Trophoblast cell (in vitro differentiated cells and primary cell): ENCODE data around the gene GFAP.

Experiments
- DNase-seq, 2 donors: peaks; one replicate each; pipeline ENCODE4 v3.0.0-alpha.2; 2016
- H2AFZ ChIP-seq: 2 replicates; pipeline ENCODE4 v1.6.1; 2013; ENCODE audit warnings: low read length, moderate library complexity, mild to moderate bottlenecking; ENCODE audit not compliant: insufficient read depth, poor library complexity
- H2AK5ac ChIP-seq: 2 replicates; pipeline ENCODE4 v1.6.1; 2013; ENCODE audit warnings: mild to moderate bottlenecking, low read length
- H2BK120ac ChIP-seq: 2 replicates; pipeline ENCODE4 v1.6.1; 2013; ENCODE audit warnings: low read length, mild to moderate bottlenecking, moderate library complexity; ENCODE audit not compliant: insufficient read depth, poor library complexity
- H2BK12ac ChIP-seq: 2 replicates; pipeline ENCODE4 v1.6.1; 2013; ENCODE audit warnings: mild to moderate bottlenecking, low read length, moderate library complexity
- H2BK5ac ChIP-seq: 2 replicates; pipeline ENCODE4 v1.6.1; 2013; ENCODE audit warnings: low read length, low read depth, moderate library complexity, mild to moderate bottlenecking; ENCODE audit not compliant: poor library complexity
- H3K14ac ChIP-seq: 2 replicates; pipeline ENCODE4 v1.6.1; 2013; ENCODE audit warnings: mild to moderate bottlenecking, low read length
- H3K18ac ChIP-seq: 2 replicates; pipeline ENCODE4 v1.6.1; 2013; ENCODE audit warnings: mild to moderate bottlenecking, low read length
- H3K23ac ChIP-seq: 2 replicates; pipeline ENCODE4 v1.6.1; 2013; ENCODE audit warnings: low read length
- H3K27ac ChIP-seq: 2 replicates; pipeline ENCODE4 v1.5.1; 2013; ENCODE audit warnings: low read depth, mild to moderate bottlenecking, inconsistent platforms, low read length, moderate library complexity
- H3K27me3 ChIP-seq: 2 replicates; pipeline ENCODE4 v1.6.1; 2013; ENCODE audit warnings: inconsistent platforms, mild to moderate bottlenecking, low read length, moderate library complexity; ENCODE audit not compliant: insufficient read depth
- H3K36me3 ChIP-seq, 2 experiments: 1 replicate in 1 of 2; 2 replicates in 1 of 2; pipeline ENCODE4 v1.6.1; 2013; ENCODE audit warnings: low read length in 2 of 2, mild to moderate bottlenecking in 2 of 2, moderate library complexity in 1 of 2; ENCODE audit not compliant: insufficient read depth in 2 of 2, control insufficient read depth in 1 of 2
- H3K4ac ChIP-seq: 2 replicates; pipeline ENCODE4 v1.6.1; 2013; ENCODE audit warnings: low read depth, mild to moderate bottlenecking, low read length, moderate library complexity
- H3K4me1 ChIP-seq, 2 experiments: 1 replicate in 1 of 2; 2 replicates in 1 of 2; pipeline ENCODE4 v1.6.1; 2013; ENCODE audit warnings: low read length in 2 of 2, mild to moderate bottlenecking in 2 of 2, moderate library complexity in 1 of 2; ENCODE audit not compliant: insufficient read depth in 2 of 2, control insufficient read depth in 1 of 2
- H3K4me2 ChIP-seq: 2 replicates; pipeline ENCODE4 v1.6.1; 2013; ENCODE audit warnings: inconsistent platforms, mild to moderate bottlenecking, low read length, moderate library complexity
- H3K4me3 ChIP-seq: 2 replicates; pipeline ENCODE4 v1.5.1; 2013; ENCODE audit warnings: mild to moderate bottlenecking, low read depth, low read length, inconsistent platforms
- H3K79me1 ChIP-seq: one replicate; pipeline ENCODE4 v1.6.1; 2013; ENCODE audit warnings: low read length
- H3K79me2 ChIP-seq: 2 replicates; pipeline ENCODE4 v1.6.1; 2013; ENCODE audit warnings: low read length, mild to moderate bottlenecking; ENCODE audit not compliant: control insufficient read depth, insufficient read depth, poor library complexity
- H3K9ac ChIP-seq: 2 replicates; pipeline ENCODE4 v1.6.1; 2013; ENCODE audit warnings: mild to moderate bottlenecking, low read length
- H3K9me3 ChIP-seq: 2 replicates; pipeline ENCODE4 v1.6.1; 2013; ENCODE audit warnings: low read depth, mild to moderate bottlenecking, control low read depth, inconsistent platforms, low read length; ENCODE audit not compliant: insufficient read depth
- H4K12ac ChIP-seq: 2 replicates; pipeline ENCODE4 v1.6.1; 2013; ENCODE audit warnings: low read depth, mild to moderate bottlenecking, low read length, moderate library complexity
- H4K8ac ChIP-seq: 2 replicates; pipeline ENCODE4 v1.6.1; 2013; ENCODE audit warnings: low read depth, mild to moderate bottlenecking, low read length, moderate library complexity
- H4K91ac ChIP-seq: one replicate; pipeline ENCODE4 v1.6.1; 2013; ENCODE audit warnings: low read depth, mild to moderate bottlenecking, low read length, moderate library complexity
- WGBS: extraction: QIAGEN DNeasy Blood & Tissue Kit; methylation state at CpG from one replicate; pipeline ENCODE4 v1.1.7; 2013; ENCODE audit warnings: missing lambda C conversion rate; ENCODE audit not compliant: insufficient read length, insufficient coverage; ENCODE audit errors: extremely low coverage; 5-methylcytosine and 5-hydroxymethylcytosine counted together

Gene GFAP

GRCh38 chr17:44887016-44887415, 28.3 kb downstream of the GFAP start:
- H4K12ac ChIP-seq: no peak overlapping the region
- H2AFZ ChIP-seq: no peak overlapping the region
- H3K23ac ChIP-seq: no peak overlapping the region
- DNase-seq: no peak
- H3K79me2 ChIP-seq: no peaks in the 10 kb centered on the region
- H3K14ac ChIP-seq: no peak overlapping the region
- no peak overlapping the region for H3K27ac ChIP-seq
- H4K8ac ChIP-seq: no peak overlapping the region
- no peak overlapping the region for H2BK12ac ChIP-seq
- no peak overlapping the region for H3K4ac ChIP-seq
- H4K91ac ChIP-seq: no peak overlapping the region
- H2AK5ac ChIP-seq: no peak overlapping the region
- no peak overlapping the region for H3K9ac ChIP-seq
- WGBS: no CpG with 5 or more reads among the region's 1 CpG
- H3K18ac ChIP-seq: no peak overlapping the region
- no peak overlapping the region for H2BK120ac ChIP-seq
- H3K27me3 ChIP-seq: no peaks in the 10 kb centered on the region
- H3K36me3 ChIP-seq: peaks cover 26 to 40% of the 10 kb centered on the region in 2 experiments
- H3K4me2 ChIP-seq: no peak overlapping the region
- H3K79me1 ChIP-seq: no peaks in the 10 kb centered on the region
- no peak overlapping the region for H2BK5ac ChIP-seq
- no peak overlapping the region for H3K4me3 ChIP-seq
- H3K9me3 ChIP-seq: no peaks in the 10 kb centered on the region
- peaks cover 0 to 2% of the 10 kb centered on the region in 2 experiments for H3K4me1 ChIP-seq

GRCh38 chr17:44884941-44885340, 30.4 kb downstream of the GFAP start:
- DNase-seq: peak in 1 of 2 donors; percentile 20
- WGBS: no CpG with 5 or more reads among the region's 2 CpGs
- H3K36me3 ChIP-seq: peaks cover 27 to 50% of the 10 kb centered on the region in 2 experiments

GRCh38 chr17:44881145-44881544, 34.2 kb downstream of the GFAP start:
- no peak overlapping the region for H3K4me3 ChIP-seq
- H3K4me2 ChIP-seq: no peak overlapping the region
- H3K27ac ChIP-seq: no peak overlapping the region
- no peaks in the 10 kb centered on the region for H3K79me2 ChIP-seq
- no peak overlapping the region for H2AFZ ChIP-seq
- H4K8ac ChIP-seq: no peak overlapping the region
- H2AK5ac ChIP-seq: no peak overlapping the region
- no peaks in the 10 kb centered on the region for H3K9me3 ChIP-seq
- no peak overlapping the region for H4K12ac ChIP-seq
- H3K4me1 ChIP-seq: no peaks in the 10 kb centered on the region
- peaks cover 31 to 60% of the 10 kb centered on the region in 2 experiments for H3K36me3 ChIP-seq
- no peaks in the 10 kb centered on the region for H3K27me3 ChIP-seq
- no peak overlapping the region for H2BK120ac ChIP-seq
- no peak overlapping the region for H2BK5ac ChIP-seq
- H2BK12ac ChIP-seq: no peak overlapping the region
- H3K79me1 ChIP-seq: no peaks in the 10 kb centered on the region
- no peak overlapping the region for H3K23ac ChIP-seq
- H4K91ac ChIP-seq: no peak overlapping the region
- no CpG with 5 or more reads among the region's 4 CpGs for WGBS
- H3K14ac ChIP-seq: no peak overlapping the region
- H3K4ac ChIP-seq: no peak overlapping the region
- DNase-seq: peak in 1 of 2 donors; percentile 28
- no peak overlapping the region for H3K18ac ChIP-seq
- no peak overlapping the region for H3K9ac ChIP-seq

More at GRCh38 chr17:44884941-44885340, 30.4 kb downstream of the GFAP start:
- Histone ChIP-seq H4K8ac (no peak overlapping the region), H2BK12ac (no peak overlapping the region), H3K79me2 (no peaks in the 10 kb centered on the region), H3K27ac (no peak overlapping the region), H4K12ac (no peak overlapping the region), H3K9ac (no peak overlapping the region), H3K4me2 (no peak overlapping the region), H2AK5ac (no peak overlapping the region), H3K4ac (no peak overlapping the region), H2AFZ (no peak overlapping the region), H3K23ac (no peak overlapping the region), H3K9me3 (no peaks in the 10 kb centered on the region), H2BK120ac (no peak overlapping the region), H3K14ac (no peak overlapping the region), H3K4me3 (no peak overlapping the region), H3K4me1 (peaks cover 0 to 2% of the 10 kb centered on the region in 2 experiments), H2BK5ac (no peak overlapping the region), H3K79me1 (no peaks in the 10 kb centered on the region), H3K27me3 (no peaks in the 10 kb centered on the region), H4K91ac (no peak overlapping the region), H3K18ac (no peak overlapping the region)

GRCh38 chr17:44880062-44880461, 35.2 kb downstream of the GFAP start:
- WGBS: no CpG with 5 or more reads among the region's 2 CpGs

More at GRCh38 chr17:44880062-44880461, 35.2 kb downstream of the GFAP start:
- Histone ChIP-seq H3K27ac (no peak overlapping the region), H3K14ac (no peak overlapping the region), H2AK5ac (no peak overlapping the region), H3K4me2 (no peak overlapping the region), H3K9ac (no peak overlapping the region), H3K18ac (no peak overlapping the region), H4K12ac (no peak overlapping the region), H3K79me1 (no peaks in the 10 kb centered on the region), H3K27me3 (no peaks in the 10 kb centered on the region), H2AFZ (no peak overlapping the region), H3K23ac (no peak overlapping the region), H2BK120ac (no peak overlapping the region), H2BK5ac (no peak overlapping the region), H3K9me3 (no peaks in the 10 kb centered on the region), H3K36me3 (peaks cover 29 to 61% of the 10 kb centered on the region in 2 experiments), H3K4me3 (no peak overlapping the region), H4K8ac (no peak overlapping the region), H2BK12ac (no peak overlapping the region), H3K4ac (no peak overlapping the region), H3K4me1 (no peaks in the 10 kb centered on the region), H3K79me2 (no peaks in the 10 kb centered on the region), H4K91ac (no peak overlapping the region)
- DNase-seq: no peak
